GM18502 (cell line): ENCODE measurements around the gene THEMIS2.

ENCODE experiments used
- ATAC-seq: cut with Tn5 transposase; IDR thresholded peaks from one replicate; pipeline ENCODE4 v1.9.1; 2021; ENCODE audit warnings: mild to moderate bottlenecking; ENCODE audit not compliant: unreplicated experiment, poor library complexity

Gene THEMIS2

GRCh38 chr1:27885114-27885528, 12.8 kb downstream of the THEMIS2 start:
- no peak for ATAC-seq

- no peak for ATAC-seq
These were observed 13.4 kb downstream of the THEMIS2 start for GRCh38 chr1:27885621-27886352.

GRCh38 chr1:27886353-27886679, 14.0 kb downstream of the THEMIS2 start:
- ATAC-seq = no peak

GRCh38 chr1:27886744-27887143, 14.4 kb downstream of the THEMIS2 start:
- ATAC-seq = no peak

GRCh38 chr1:27887215-27888021, 15.1 kb downstream of the THEMIS2 start:
- ATAC-seq = no peak

- no peak for ATAC-seq
These were observed 17.2 kb downstream of the THEMIS2 start for GRCh38 chr1:27889506-27889905.

- no peak for ATAC-seq
These were observed 19.0 kb downstream of the THEMIS2 start for GRCh38 chr1:27891196-27891889.

- ATAC-seq = no peak
These were observed 22.2 kb downstream of the THEMIS2 start for GRCh38 chr1:27894521-27894920.

- ATAC-seq = no peak
These were observed 34.4 kb downstream of the THEMIS2 start for GRCh38 chr1:27906759-27907158.

GRCh38 chr1:27912429-27912828, 40.1 kb downstream of the THEMIS2 start:
- no peak for ATAC-seq

GRCh38 chr1:27915082-27915575, 42.8 kb downstream of the THEMIS2 start:
- ATAC-seq = no peak

GRCh38 chr1:27922272-27922671, 49.9 kb downstream of the THEMIS2 start:
- no peak for ATAC-seq

GRCh38 chr1:27928216-27928954, 56.0 kb downstream of the THEMIS2 start:
- no peak for ATAC-seq

- no peak for ATAC-seq
These were observed 58.8 kb downstream of the THEMIS2 start for GRCh38 chr1:27931184-27931583.

GRCh38 chr1:27931759-27932158, 59.4 kb downstream of the THEMIS2 start:
- ATAC-seq = no peak

- ATAC-seq = no peak
These were observed 62.6 kb downstream of the THEMIS2 start, which contains the start of gene SMPDL3B for GRCh38 chr1:27934818-27935549. Gene SMPDL3B (plus strand): TSS chr1:27935000. CDS start chr1:27935184, 184 bp downstream.

GRCh38 chr1:27935721-27936120, 63.4 kb downstream of the THEMIS2 start:
- no peak for ATAC-seq
